Rectal smooth muscle tissue (tissue), 1 donor: ENCODE results near the gene PRRC2C.
"Not testable (repeated sequence)": the region's sequence is repeated elsewhere in the genome, so short reads cannot be mapped to it uniquely, and the experiment has no call there.

Experiments used
- H3K27ac ChIP-seq: one replicate; pipeline ENCODE4 v1.7.0; 2013; ENCODE audit warnings: low read depth, low read length, inconsistent platforms
- H3K27me3 ChIP-seq: one replicate; pipeline ENCODE4 v1.7.0; 2013; ENCODE audit warnings: low read length; ENCODE audit not compliant: control insufficient read depth, insufficient read depth
- H3K36me3 ChIP-seq: one replicate; pipeline ENCODE4 v1.7.0; 2013; ENCODE audit warnings: low read length; ENCODE audit not compliant: control insufficient read depth, insufficient read depth
- H3K4me1 ChIP-seq: one replicate; pipeline ENCODE4 v1.7.0; 2013; ENCODE audit warnings: low read length; ENCODE audit not compliant: control insufficient read depth, insufficient read depth
- H3K4me3 ChIP-seq: one replicate; pipeline ENCODE4 v1.7.0; 2013; ENCODE audit warnings: low read length
- H3K9ac ChIP-seq: one replicate; pipeline ENCODE4 v1.7.0; 2013; ENCODE audit warnings: low read length

The PRRC2C gene

DNA sequence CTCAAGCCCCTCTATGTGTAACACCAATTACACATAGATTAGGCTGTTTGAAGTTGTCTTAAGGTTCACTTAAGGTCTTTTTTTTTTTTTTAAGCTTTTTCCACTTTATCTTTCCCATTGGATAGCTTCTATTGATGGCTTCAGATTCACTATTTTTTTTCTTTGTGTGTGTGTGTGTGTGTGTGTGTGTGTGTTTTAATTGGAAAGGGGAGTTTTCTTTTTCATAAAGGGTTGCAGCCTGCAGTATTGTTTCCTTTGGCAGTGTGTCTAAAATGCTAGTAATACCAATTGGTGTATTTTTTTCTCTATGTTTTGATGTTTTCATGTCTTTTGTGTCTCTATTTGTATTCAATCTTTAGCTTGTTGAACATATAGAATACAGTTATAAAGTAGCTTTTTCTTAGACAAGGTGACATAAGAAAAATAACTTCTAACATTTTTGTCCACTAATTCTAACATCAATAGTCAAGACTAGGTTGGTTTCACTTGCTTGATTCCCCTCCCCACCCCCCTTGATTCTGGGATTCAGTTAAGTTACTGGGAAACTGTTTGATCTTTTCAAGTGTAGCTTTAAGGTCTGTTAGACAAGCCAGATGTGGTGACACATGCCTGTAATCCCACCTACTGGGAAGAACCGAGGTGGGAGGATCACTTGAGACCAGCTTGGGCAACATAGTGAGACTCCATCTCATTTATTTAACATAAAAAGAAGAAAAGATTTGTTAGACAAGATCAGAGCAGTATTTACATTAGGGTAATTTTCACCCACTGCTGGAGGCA, 21.4 kb downstream of the PRRC2C start:
- Histone ChIP-seq H3K9ac (no peak overlapping the region), H3K27me3 (no peaks in the 10 kb centered on the region), H3K36me3 (peaks cover 2% of the 10 kb centered on the region), H3K4me3 (no peak overlapping the region), H3K4me1 (peaks cover 3% of the 10 kb centered on the region), H3K27ac (no peak overlapping the region)

DNA sequence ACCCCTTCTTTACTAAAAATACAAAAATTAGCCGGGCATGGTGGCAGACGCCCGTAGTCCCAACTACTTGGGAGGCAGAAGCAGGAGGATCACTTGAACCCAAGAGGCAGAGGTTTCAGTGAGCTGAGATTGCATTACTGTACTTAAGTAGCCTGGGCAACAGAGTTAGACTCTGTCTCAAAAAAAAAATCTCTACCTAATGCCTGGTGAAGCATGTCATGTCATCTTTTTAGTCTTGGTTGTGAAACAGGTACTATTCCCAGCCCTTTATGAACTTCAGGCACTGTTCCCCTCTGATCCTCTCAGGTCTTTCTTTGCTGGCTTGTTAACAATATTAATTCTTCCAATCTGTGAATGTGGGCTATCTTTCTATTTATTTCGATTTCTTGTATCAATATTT, 22.1 kb downstream of the PRRC2C start:
- H3K36me3 ChIP-seq = peaks cover 2% of the 10 kb centered on the region
- H3K27me3 ChIP-seq = no peaks in the 10 kb centered on the region
- peaks cover 3% of the 10 kb centered on the region for H3K4me1 ChIP-seq
- no peak overlapping the region for H3K27ac ChIP-seq
- no peak overlapping the region for H3K9ac ChIP-seq
- no peak overlapping the region for H3K4me3 ChIP-seq

DNA sequence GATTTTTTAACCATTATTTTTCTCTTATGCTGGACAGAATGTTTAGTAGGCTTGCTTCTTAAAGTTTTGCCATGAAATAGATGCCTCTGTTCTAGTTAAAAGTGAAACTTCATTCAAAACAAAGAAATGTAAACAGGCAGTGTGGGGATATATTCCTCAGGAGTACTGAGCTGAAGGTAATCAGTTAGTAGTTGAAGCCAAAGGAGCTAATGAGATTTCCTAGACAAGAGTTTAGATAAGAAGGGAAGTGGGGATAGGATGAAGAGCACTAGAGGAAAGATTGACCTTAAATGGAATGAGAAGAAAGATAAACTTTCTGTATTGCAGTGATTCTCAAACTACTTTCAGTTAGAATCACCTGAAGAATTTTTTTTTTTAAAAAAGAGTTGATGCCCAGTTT, 23.9 kb downstream of the PRRC2C start:
- H3K36me3 ChIP-seq = peaks cover 2% of the 10 kb centered on the region
- H3K27ac ChIP-seq = no peak overlapping the region
- H3K9ac ChIP-seq = no peak overlapping the region
- no peak overlapping the region for H3K4me3 ChIP-seq
- H3K4me1 ChIP-seq = peaks cover 3% of the 10 kb centered on the region
- no peaks in the 10 kb centered on the region for H3K27me3 ChIP-seq

DNA sequence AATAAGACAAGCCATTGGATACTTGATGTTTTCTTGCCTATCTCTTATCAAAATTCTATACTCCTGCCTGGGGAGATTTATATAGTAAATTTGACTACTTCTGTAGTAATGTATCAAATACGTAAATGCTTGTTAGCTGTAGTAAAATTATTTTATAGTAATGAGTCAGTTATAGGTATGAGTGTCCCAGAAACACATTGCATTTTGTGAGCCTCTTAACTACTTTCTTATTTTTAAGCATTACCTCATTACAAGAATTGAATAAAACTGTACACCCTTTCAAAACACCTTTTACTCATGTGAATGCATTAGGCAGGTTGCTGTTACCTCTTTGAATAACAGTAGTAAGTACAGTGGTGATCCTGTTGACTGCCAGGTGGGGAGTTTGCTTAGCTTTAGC, 28.4 kb downstream of the PRRC2C start:
- Histone ChIP-seq H3K27ac (no peak overlapping the region), H3K27me3 (no peaks in the 10 kb centered on the region), H3K9ac (no peak overlapping the region), H3K36me3 (peaks cover 21% of the 10 kb centered on the region), H3K4me3 (no peak overlapping the region), H3K4me1 (no peaks in the 10 kb centered on the region)

DNA sequence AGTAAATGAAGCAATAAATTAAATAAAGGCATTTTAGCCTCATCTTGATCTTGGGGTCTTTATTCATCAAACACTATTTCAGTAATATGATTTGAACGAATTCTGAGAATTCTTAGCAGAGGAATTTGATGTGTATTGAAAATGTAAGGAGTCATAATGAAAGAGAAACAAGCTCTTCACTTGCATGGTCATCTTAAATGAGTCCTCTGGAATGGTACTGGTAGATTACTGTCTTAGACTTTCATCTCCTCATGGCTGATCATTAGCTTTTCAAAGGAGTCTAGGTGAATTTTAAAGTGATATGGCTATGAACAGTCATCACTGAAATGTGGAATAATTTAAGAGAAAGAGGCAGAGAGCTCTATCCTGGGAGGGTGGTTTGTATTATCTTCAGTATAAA, 30.0 kb downstream of the PRRC2C start:
- Histone ChIP-seq H3K27me3 (no peaks in the 10 kb centered on the region), H3K9ac (no peak overlapping the region), H3K4me1 (no peaks in the 10 kb centered on the region), H3K4me3 (no peak overlapping the region), H3K36me3 (peaks cover 21% of the 10 kb centered on the region), H3K27ac (no peak overlapping the region)

DNA sequence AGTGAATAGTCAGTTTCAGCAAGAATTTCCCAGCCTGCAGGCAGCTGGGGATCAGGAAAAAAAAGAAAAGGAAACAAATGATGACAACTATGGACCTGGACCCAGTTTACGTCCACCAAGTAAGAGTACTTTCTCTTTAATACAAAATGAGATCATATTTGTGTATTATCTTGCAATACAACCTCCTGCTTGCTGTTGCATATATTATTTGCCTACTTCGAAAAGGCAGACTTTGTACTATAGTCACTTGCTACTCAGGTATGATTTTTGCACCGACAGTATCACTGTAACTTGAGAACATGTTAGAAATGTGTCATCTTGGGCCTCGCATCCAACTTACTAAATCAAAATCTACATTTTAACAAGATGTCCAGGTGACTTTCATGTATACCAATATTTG, 30.4 kb downstream of the PRRC2C start:
- H3K4me1 ChIP-seq = no peaks in the 10 kb centered on the region
- H3K9ac ChIP-seq = no peak overlapping the region
- no peaks in the 10 kb centered on the region for H3K27me3 ChIP-seq
- no peak overlapping the region for H3K4me3 ChIP-seq
- H3K27ac ChIP-seq = no peak overlapping the region
- H3K36me3 ChIP-seq = peaks cover 21% of the 10 kb centered on the region

DNA sequence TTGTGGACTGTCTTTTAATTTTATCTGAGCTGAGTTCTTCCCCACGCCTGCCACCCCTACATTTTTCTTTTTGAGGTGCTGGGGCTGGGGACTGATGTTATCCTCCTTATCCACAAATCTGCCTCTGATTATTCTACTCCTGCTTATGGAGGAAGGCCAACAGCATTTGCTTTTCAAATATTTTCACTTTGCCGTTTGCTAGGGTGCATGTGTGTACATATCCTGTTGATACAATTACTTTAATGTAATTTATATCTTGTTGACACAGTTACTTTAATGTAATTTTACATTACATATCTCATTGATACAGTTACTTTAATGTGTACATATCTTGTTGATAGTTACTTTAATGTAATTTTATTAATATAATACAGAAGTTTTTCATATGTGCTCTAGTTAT, 36.2 kb downstream of the PRRC2C start:
- Histone ChIP-seq H3K9ac (no peak overlapping the region), H3K4me1 (no peaks in the 10 kb centered on the region), H3K27me3 (no peaks in the 10 kb centered on the region), H3K27ac (no peak overlapping the region), H3K4me3 (no peak overlapping the region), H3K36me3 (peaks cover 19% of the 10 kb centered on the region)

DNA sequence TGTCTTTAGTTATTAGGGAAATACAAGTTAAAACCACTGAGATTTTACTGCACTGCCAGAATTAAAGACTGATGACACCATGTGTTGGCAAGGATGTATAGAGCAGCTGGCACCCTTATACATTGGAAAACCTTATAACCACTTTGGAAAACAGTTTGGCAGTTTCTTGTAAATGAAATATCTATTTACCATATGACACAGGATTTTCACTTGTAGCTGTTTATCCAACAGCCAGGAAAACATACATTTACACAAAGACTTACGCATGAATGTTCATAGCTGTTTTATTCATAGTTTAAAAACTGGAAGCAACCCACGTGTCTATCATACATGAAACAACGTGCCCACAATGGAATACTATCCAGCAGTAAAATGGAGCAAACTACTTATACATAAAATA, 45.3 kb downstream of the PRRC2C start:
- Histone ChIP-seq H3K4me3 (no peak overlapping the region), H3K27me3 (no peaks in the 10 kb centered on the region), H3K36me3 (peaks cover 26% of the 10 kb centered on the region), H3K4me1 (no peaks in the 10 kb centered on the region), H3K27ac (no peak overlapping the region), H3K9ac (no peak overlapping the region)

DNA sequence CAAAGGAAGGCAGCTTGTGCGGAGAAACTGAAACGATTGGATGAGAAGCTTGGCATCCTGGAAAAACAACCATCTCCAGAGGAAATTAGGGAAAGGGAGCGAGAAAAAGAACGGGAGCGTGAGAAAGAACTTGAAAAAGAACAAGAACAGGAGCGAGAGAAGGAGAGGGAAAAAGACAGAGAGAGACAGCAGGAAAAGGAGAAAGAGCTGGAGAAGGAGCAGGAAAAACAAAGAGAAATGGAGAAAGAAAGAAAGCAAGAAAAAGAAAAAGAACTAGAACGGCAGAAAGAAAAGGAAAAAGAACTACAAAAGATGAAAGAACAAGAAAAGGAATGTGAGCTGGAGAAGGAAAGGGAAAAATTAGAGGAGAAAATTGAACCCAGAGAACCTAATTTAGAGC, 47.2 kb downstream of the PRRC2C start:
- Histone ChIP-seq H3K4me1 (no peaks in the 10 kb centered on the region), H3K27me3 (no peaks in the 10 kb centered on the region), H3K36me3 (peaks cover 32% of the 10 kb centered on the region), H3K27ac (no peak overlapping the region), H3K4me3 (no peak overlapping the region), H3K9ac (no peak overlapping the region)

DNA sequence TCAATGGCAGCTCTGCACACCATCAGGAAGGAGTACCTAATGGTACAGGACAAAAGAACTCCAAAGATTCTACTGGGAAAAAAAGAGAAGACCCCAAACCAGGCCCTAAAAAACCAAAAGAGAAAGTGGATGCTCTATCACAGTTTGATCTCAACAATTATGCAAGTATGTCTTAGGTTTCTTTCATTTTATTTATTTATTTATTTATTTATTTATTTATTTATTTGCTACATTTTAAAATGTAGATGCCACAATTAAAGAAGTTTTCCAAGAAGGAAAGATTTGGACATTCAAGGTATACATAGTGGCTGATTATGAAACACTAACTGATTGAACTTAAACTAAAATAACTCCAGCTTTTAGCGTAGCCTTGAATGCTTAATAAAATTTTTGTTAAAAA, 60.2 kb downstream of the PRRC2C start:
- Histone ChIP-seq H3K9ac (no peak overlapping the region), H3K27ac (no peak overlapping the region), H3K4me3 (no peak overlapping the region), H3K27me3 (no peaks in the 10 kb centered on the region), H3K4me1 (no peaks in the 10 kb centered on the region), H3K36me3 (peaks cover 29% of the 10 kb centered on the region)

DNA sequence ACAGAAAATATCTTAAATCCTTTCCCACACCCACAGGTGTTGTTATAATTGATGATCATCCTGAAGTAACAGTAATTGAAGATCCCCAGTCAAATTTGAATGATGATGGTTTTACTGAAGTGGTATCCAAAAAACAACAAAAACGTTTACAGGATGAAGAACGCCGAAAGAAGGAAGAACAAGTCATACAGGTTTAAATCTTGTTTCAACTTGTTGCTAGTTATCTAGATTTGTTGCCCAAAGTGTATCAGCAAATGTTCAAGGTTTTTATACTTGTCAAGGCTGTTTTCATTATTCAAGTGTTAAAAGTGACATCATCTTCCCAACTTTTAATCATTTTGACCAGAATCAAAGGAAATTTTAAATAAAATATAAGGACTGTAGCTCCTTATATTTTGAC, 64.7 kb downstream of the PRRC2C start:
- Histone ChIP-seq H3K4me3 (no peak overlapping the region), H3K27ac (no peak overlapping the region), H3K36me3 (peaks cover 8% of the 10 kb centered on the region), H3K27me3 (no peaks in the 10 kb centered on the region), H3K9ac (no peak overlapping the region), H3K4me1 (no peaks in the 10 kb centered on the region)

DNA sequence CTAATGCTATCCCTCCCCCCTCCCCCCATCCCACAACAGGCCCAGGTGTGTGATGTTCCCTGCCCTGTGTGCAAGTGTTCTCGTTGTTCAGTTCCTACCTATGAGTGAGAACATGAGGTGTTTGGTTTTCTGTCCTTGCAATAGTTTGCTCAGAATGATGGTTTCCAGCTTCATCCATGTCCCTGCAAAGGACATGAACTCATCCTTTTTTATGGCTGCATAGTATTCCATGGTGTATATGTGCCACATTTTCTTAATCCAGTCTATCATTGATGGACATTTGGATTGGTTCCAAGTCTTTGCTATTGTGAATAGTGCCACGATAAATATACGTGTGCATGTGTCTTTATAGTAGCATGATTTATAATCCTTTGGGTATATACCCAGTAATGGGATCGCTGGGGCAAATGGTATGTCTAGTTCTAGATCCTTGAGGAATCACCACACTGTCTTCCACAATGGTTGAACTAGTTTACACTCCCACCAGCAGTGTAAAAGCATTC, 65.3 kb downstream of the PRRC2C start:
- not testable (repeated sequence) for H3K27me3 ChIP-seq, H3K4me3 ChIP-seq, H3K9ac ChIP-seq, H3K4me1 ChIP-seq, H3K36me3 ChIP-seq, H3K27ac ChIP-seq

DNA sequence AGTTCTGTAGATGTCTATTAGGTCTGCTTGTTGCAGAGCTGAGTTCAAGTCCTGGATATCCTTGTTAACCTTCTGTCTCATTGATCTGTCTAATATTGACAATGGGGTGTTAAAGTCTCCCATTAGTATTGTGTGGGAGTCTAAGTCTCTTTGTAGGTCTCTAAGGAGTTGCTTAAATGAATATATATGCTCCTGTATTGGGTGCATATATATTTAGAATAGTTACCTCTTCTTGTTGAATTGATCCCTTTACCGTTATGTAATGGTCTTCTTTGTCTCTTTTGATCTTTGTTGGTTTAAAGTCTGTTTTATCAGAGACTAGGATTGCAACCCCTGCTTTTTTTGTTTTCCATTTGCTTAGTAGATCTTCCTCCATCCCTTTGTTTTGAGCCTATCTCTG, 68.6 kb downstream of the PRRC2C start:
- H3K4me3 ChIP-seq, H3K27me3 ChIP-seq, H3K27ac ChIP-seq, H3K9ac ChIP-seq, H3K4me1 ChIP-seq: not testable (repeated sequence)
- peaks cover 27% of the 10 kb centered on the region for H3K36me3 ChIP-seq
